ENCODE measurements around the gene OR1J2. TPM values are rescaled to one million over a fixed set of nuclear protein-coding genes. Genes with fewer than 3 reads are reported as not detected.

Gene OR1J2
- total RNA-seq, 1 donor from 2014 or later: not detected

DNA sequence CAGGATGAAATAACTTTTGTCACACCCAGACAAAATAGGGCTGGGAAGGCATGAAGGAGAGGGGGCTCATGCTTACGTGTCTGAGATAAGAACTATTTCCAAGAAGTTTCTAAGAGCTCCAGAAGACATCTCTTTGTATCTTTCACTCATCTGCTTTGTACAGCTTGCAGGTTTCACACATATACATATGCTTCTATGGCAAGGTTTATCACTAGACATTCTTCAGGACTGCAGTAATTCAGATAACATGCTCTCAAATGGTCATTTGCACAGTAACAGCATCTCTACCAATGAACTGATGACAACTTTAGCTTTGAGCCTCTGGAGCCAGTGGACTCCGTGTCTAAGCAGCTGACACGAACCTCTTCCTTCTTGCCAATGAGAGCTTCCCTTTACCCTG lies 36.0 kb upstream of the OR1J2 start:
- Histone ChIP-seq H3K4me3 (no peak overlapping the region), H3K27me3 (no peaks in the 10 kb centered on the region), H3K27ac (no peak overlapping the region), H3K4me1 (no peaks in the 10 kb centered on the region), H3K9me3 (no peaks in the 10 kb centered on the region), H3K36me3 (no peaks in the 10 kb centered on the region)
- DNase-seq (no peak), ATAC-seq (no peak)
- intact Hi-C loops (cut with DNase I): no loop called here
- TF ChIP-seq CTCF (IDR thresholded peaks at IDR 0.05): no peak

GRCh38 chr9:122475717-122476116 lies 34.9 kb upstream of the OR1J2 start:
- TF ChIP-seq CTCF (IDR thresholded peaks at IDR 0.05): no peak
- ATAC-seq: no peak
- intact Hi-C loops (cut with DNase I): no loop called here
- Histone ChIP-seq H3K4me3 (no peak overlapping the region), H3K27ac (no peak overlapping the region), H3K36me3 (no peaks in the 10 kb centered on the region), H3K4me1 (no peaks in the 10 kb centered on the region), H3K9me3 (no peaks in the 10 kb centered on the region), H3K27me3 (no peaks in the 10 kb centered on the region)
- no peak for DNase-seq

DNA sequence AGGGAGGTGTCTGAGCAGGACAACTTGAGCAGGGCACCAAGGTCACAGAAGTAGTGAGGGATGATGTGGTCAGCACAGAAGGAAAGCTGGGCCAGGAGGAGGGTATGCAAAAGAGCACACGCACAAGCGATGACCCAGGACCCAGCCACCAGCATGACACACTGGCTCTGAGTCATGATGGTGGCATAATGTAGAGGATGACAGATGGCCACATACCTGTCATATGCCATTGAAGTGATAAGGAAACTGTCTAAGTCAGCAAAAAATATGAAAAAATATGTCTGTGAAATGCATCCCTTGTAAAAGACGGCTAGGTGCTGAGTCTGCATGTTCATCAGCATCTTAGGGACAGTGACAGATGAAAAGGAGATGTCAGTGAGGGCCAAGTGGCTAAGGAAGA lies 33.3 kb upstream of the OR1J2 start:
- DNase-seq (no peak), ATAC-seq (no peak)
- no peaks in the 10 kb centered on the region for H3K36me3 ChIP-seq
- no peak for TF ChIP-seq CTCF (IDR thresholded peaks at IDR 0.05)
- H3K27me3 ChIP-seq: no peaks in the 10 kb centered on the region
- no peaks in the 10 kb centered on the region for H3K9me3 ChIP-seq
- no peak overlapping the region for H3K27ac ChIP-seq
- intact Hi-C loops (cut with DNase I): no loop called here
- no peaks in the 10 kb centered on the region for H3K4me1 ChIP-seq
- no peak overlapping the region for H3K4me3 ChIP-seq

DNA sequence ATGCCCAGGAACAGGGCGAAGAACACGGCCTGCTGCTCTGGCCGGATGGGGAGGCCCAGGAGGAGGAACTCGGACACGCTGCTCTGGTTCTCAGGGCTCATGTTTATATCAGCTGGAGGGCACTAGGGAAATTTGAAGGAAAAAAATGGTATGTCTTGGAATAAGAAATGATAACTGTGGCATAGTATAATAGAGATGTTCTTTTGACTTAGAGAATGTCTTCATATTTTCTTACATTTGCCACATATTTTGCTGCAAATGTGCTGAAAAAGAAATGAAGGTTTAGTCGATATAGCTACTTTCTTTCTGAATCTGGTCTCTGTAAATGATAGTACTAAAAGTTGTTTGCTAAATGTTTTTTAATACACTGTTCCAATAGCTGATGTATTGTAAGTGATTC lies 32.8 kb upstream of the OR1J2 start, which contains the start of gene OR1J1:
Gene OR1J1, minus strand, starts transcription at position 101 of the 400 bp plus-strand sequence. Its CDS starts 0 bp downstream, at position 101.
- Histone ChIP-seq H3K9me3 (no peaks in the 10 kb centered on the region), H3K27ac (no peak within 1 kb of the TSS), H3K4me3 (no peak within 1 kb of the TSS), H3K27me3 (no peaks in the 10 kb centered on the region), H3K4me1 (no peaks in the 10 kb centered on the region), H3K36me3 (no peaks in the 10 kb centered on the region)
- no peak for TF ChIP-seq CTCF (IDR thresholded peaks at IDR 0.05)
- DNase-seq (no peak), ATAC-seq (no peak)
- intact Hi-C loops (cut with DNase I): no loop called here

DNA sequence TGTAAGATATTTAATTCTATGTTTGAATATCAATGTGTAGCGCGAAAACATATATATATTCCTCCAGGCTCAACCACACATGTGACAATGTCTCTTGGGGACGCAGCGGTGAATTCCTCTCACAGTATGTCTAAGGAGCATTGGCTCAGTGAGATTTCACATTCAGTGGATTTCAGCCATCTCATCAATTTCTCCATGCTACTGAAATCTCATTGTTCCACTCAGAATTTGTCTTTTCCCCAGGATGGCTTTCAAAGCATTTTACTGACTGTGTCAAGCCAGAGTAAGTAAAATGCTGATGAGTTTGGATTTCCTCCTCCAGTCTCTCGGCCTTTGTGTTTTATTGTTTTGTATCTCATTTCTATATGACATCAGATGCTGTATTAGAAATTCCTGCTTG lies 31.5 kb upstream of the OR1J2 start:
- Histone ChIP-seq H3K4me1 (no peaks in the 10 kb centered on the region), H3K36me3 (no peaks in the 10 kb centered on the region), H3K9me3 (no peaks in the 10 kb centered on the region), H3K4me3 (no peak overlapping the region), H3K27ac (no peak overlapping the region), H3K27me3 (no peaks in the 10 kb centered on the region)
- DNase-seq: no peak
- intact Hi-C loops (cut with DNase I): no loop called here
- no peak for ATAC-seq
- TF ChIP-seq CTCF (IDR thresholded peaks at IDR 0.05): no peak

DNA sequence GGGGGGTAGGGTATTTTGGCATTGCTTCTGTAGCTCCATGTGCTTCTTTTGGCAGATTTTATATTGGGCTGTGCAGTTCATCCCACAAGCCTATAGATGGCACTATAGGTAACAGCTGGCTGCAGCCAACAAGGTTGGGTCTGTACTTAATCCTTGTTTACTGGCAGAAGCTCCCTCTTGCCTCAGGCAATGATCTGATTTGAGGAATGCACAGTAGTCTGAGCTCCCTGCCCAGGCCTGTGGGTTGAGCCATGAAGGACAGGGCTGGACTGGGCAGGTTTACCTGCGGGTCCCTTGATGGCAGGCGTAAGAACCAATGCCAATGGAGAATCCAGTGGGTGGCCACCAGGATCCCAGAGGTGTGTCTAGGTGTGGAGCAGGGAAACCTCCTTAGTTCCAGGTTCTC lies 11.7 kb upstream of the OR1J2 start:
- ATAC-seq (peak; percentile 87), DNase-seq (no peak)
- H3K4me1 ChIP-seq: no peaks in the 10 kb centered on the region
- no peak overlapping the region for H3K27ac ChIP-seq
- no peaks in the 10 kb centered on the region for H3K27me3 ChIP-seq
- H3K4me3 ChIP-seq: no peak overlapping the region
- no peaks in the 10 kb centered on the region for H3K9me3 ChIP-seq
- no peaks in the 10 kb centered on the region for H3K36me3 ChIP-seq
- intact Hi-C loops (cut with DNase I): no loop called here
- TF ChIP-seq CTCF (IDR thresholded peaks at IDR 0.05): peak; percentile 78

All from upper lobe of right lung (tissue), 1 donor.